GM13977 (cell line): Measurements from ENCODE around the gene GNL3L.
"Not testable (repeated sequence)": the region's sequence is repeated elsewhere in the genome, so short reads cannot be mapped to it uniquely, and the experiment has no call there.

ENCODE experiments used
- DNase-seq: peaks from one replicate; pipeline ENCODE4 v3.0.0; 2012; ENCODE audit warnings: low spot score
- in situ Hi-C: fragments of 300-500 bp; cut with MboI; formaldehyde crosslinking; loops from one replicate; pipeline ENCODE4 v1.12.0; 2022; ENCODE audit warnings: low sequenced_read_pairs, low pct_unique_long_range_greater_than_20kb, mixed read lengths, inconsistent platforms; ENCODE audit not compliant: unreplicated experiment
- TF ChIP-seq, protein P1 (sequence below): IDR thresholded peaks from 2 replicates; pipeline ENCODE4 v1.5.1; 2012; ENCODE audit warnings: mild to moderate bottlenecking, control low read depth; ENCODE audit not compliant: insufficient read depth; ENCODE audit errors: extremely low read depth, missing control alignments

GNL3L gene, protein sequence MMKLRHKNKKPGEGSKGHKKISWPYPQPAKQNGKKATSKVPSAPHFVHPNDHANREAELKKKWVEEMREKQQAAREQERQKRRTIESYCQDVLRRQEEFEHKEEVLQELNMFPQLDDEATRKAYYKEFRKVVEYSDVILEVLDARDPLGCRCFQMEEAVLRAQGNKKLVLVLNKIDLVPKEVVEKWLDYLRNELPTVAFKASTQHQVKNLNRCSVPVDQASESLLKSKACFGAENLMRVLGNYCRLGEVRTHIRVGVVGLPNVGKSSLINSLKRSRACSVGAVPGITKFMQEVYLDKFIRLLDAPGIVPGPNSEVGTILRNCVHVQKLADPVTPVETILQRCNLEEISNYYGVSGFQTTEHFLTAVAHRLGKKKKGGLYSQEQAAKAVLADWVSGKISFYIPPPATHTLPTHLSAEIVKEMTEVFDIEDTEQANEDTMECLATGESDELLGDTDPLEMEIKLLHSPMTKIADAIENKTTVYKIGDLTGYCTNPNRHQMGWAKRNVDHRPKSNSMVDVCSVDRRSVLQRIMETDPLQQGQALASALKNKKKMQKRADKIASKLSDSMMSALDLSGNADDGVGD

DNA sequence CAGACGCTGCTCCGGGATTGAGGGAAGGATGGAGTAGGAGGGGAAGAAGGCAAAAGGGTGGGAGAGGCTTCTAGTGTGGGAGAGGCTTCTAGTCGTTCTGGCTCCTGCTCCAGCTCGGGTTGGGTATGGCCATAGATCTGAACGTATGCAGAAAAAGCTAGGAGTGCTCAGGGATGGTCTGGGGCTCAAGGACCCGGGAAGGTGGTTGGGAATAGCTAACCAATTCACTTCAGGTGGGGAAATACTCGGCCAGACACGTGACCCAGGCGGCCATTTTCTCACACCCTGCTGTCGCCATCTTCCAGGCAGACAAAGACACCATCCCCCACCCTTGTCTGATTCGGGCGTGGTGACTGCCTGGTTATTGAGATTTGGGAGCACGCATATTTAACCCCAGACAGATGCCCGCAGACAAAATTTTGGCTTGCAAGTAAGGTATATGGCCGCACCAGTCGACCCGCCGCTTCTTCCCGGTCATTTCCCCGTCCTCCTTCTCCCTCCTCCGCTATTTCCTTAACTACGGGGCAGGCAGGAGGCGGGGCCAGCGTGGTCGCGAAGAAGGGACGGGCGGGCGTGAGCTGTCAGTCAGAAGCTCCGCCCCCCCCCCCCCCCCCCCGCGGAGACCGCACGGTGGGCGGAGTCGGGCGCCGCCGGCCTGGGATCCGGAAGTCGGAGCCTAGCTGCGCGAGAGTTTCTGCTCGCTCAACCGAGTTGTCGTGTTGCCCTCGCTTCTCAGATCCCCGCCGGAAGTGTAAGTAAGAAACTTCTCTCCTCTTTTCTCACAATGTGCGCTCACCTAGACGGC lies at the start of gene GNL3L:
Gene GNL3L, plus strand, starts transcription at position 668 of the 805 bp plus-strand sequence. CDS start 2,348 bp downstream, outside the sequence.
- TF ChIP-seq, protein P1, sequence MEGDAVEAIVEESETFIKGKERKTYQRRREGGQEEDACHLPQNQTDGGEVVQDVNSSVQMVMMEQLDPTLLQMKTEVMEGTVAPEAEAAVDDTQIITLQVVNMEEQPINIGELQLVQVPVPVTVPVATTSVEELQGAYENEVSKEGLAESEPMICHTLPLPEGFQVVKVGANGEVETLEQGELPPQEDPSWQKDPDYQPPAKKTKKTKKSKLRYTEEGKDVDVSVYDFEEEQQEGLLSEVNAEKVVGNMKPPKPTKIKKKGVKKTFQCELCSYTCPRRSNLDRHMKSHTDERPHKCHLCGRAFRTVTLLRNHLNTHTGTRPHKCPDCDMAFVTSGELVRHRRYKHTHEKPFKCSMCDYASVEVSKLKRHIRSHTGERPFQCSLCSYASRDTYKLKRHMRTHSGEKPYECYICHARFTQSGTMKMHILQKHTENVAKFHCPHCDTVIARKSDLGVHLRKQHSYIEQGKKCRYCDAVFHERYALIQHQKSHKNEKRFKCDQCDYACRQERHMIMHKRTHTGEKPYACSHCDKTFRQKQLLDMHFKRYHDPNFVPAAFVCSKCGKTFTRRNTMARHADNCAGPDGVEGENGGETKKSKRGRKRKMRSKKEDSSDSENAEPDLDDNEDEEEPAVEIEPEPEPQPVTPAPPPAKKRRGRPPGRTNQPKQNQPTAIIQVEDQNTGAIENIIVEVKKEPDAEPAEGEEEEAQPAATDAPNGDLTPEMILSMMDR: no peak
- in situ Hi-C loops: no loop called here

DNA sequence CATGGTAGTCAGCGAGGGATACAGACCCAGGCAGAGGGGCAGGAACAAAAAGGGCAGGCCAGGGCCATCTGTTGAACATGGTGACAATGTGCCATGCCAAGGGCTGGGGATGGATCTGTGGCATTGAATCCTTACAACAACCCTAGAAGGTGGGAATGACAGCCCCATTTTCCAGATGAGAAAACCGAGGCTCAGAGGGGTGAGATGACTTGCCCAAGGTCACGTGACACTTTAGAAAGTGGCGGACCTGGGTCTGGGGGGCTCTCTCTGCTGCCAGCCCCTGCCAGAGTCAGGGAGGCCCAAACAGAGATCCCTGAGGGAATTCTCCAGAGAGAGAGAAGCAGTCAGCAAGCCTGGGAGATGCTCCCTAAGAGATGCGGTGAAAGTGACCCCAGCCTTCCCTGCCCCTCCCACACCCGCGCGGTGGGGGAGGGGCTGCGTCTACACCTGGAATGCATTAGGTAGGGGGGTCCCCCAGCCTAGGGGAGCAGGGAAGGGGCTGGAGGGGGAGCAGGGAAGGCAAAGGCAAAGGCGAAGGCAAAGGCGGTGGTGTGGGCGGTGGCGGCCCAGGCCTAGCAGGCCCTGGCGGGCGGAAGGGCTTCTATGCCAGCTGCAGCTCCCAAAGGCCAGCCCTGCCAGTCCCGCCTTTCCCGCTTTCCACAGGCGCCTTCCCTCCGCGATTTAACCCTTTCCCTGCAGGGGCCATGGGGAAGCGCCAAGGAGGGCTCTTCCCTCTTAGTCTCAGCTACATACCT lies 47.0 kb upstream of the GNL3L start:
- DNase-seq: no peak
- in situ Hi-C loops: no loop called here
- TF ChIP-seq, protein P1: no peak

More for the DNA sequence above, at the start of gene GNL3L:
- peak; percentile 89 for DNase-seq

DNA sequence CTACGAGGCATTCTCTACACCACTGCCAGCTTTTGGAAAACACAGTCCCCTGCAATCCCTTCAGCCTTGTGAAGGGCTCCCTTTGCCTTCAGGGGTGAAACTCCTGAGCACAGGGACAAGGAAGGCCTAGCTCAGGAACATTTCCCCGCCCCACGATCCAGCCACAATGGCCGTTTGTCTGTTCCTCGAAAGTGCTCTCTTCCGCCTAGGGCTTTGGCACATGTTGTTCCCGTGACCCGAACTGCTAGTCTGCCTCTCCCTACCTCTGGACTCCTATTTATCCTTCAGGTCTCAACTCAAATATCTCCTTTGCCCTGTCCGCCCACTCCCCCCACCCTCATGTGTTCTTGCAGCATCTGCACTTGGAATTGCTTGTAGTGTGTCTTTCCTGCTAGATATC lies 46.1 kb upstream of the GNL3L start:
- no peak for DNase-seq
- TF ChIP-seq, protein P1: no peak
- in situ Hi-C loops: no loop called here

DNA sequence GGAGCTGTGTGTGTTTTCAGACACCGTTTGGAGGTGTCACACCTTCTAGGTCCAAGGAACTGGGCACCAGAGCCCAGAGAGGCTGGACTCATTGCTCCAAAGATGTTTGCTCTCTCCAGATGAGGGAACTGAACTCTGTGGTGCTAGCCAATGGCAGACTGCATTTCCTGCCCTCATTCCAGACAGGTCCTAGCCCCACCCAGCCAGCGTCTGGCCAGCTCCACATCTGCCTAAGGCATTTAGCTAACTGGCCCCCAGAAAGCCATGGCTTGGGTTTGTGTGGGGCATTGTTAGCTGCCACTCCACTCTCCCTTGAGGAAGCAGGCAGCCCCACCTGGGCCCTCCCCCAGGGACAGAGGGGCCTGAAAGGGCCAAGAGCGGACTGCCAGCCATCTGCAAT lies 45.4 kb upstream of the GNL3L start:
- in situ Hi-C loops: no loop called here

DNA sequence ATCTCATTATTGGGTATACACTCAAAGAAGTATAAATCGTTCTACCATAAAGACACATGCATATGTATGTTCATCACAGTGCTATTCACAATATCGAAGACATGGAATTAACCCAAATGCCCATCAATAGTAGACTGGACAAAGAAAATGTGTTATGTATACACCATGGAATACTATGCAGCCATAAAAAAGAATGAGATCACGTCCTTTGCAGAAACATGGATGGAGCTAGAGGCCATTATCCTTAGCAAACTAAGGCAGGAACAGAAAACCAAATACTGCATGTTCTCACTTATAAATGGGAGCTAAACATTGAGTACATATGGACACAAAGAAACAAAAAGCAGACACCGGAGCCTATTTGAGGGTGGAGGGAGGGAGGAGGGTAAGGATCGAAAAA lies 40.2 kb upstream of the GNL3L start:
- in situ Hi-C loops, DNase-seq: not testable (repeated sequence)

More for the DNA sequence above, 45.4 kb upstream of the GNL3L start:
- TF ChIP-seq, protein P1: no peak
- no peak for DNase-seq

DNA sequence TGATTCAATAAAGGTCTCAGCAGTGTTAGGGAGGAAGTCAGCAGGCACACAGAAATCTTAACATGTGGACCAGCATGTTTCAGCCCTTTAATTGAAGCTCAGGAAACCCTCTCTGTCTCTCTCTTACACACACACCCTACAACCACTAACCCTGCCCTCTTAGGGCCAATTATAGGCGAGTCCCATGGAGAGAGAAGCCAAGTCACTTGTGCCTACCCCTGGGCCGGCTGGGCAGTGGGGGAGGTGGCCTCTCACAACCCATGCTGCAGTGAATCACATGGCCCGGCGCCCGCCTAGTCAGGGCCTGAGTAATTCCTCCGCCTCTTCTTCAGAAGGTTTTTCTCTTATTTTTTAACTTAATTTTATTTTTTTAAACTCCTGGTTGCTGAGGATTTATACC lies 37.7 kb upstream of the GNL3L start:
- TF ChIP-seq, protein P1: no peak
- DNase-seq: no peak
- in situ Hi-C loops: no loop called here
